OCI-LY3 (cell line): ENCODE measurements around the gene ZEB2.
"Not testable (repeated sequence)": the region's sequence is repeated elsewhere in the genome, so short reads cannot be mapped to it uniquely, and the experiment has no call there.

Source experiments
- H2AFZ ChIP-seq: fragments of 200-600, 300-600 bp; shearing (Covaris generic); 2 replicates; pipeline ENCODE4 v1.6.0; 2014; ENCODE audit warnings: antibody characterized with exemption, low read depth, low read length
- H3K27ac ChIP-seq: fragments of 200-600, 300-600 bp; sonication (generic); 2 replicates; pipeline ENCODE4 v1.5.1; 2014; ENCODE audit warnings: mild to moderate bottlenecking, low read length, moderate library complexity, mixed read lengths
- H3K27me3 ChIP-seq: fragments of 200-600, 300-600 bp; sonication (generic); 2 replicates; pipeline ENCODE4 v1.6.1; 2014; ENCODE audit warnings: low read depth, low read length, mixed read lengths
- H3K36me3 ChIP-seq: fragments of 200-600, 300-600 bp; sonication (generic); replicated peaks from 2 replicates; pipeline ENCODE3; 2014; ENCODE audit warnings: low read depth, low read length, mixed read lengths
- H3K4me1 ChIP-seq: fragments of 300-600, 200-600 bp; sonication (generic); 2 replicates; pipeline ENCODE4 v1.6.1; 2014; ENCODE audit warnings: low read length, mixed read lengths
- H3K4me2 ChIP-seq: fragments of 200-600, 300-600 bp; sonication (generic); 2 replicates; pipeline ENCODE4 v1.6.1; 2014; ENCODE audit warnings: low read length, mixed read lengths
- H3K4me3 ChIP-seq: fragments of 300-600, 200-600 bp; sonication (generic); 2 replicates; pipeline ENCODE4 v1.5.1; 2014; ENCODE audit warnings: antibody characterized with exemption, mild to moderate bottlenecking, low read length, moderate library complexity
- H3K79me2 ChIP-seq: fragments of 300-600, 200-600 bp; shearing (Covaris generic); 2 replicates; pipeline ENCODE4 v1.6.1; 2014; ENCODE audit warnings: mild to moderate bottlenecking, low read length, mixed read lengths
- H3K9ac ChIP-seq: fragments of 300-600, 200-600 bp; shearing (Covaris generic); 2 replicates; pipeline ENCODE4 v1.6.0; 2014; ENCODE audit warnings: mild to moderate bottlenecking, low read length, moderate library complexity
- H3K9me3 ChIP-seq: fragments of 200-600, 300-600 bp; shearing (Covaris generic); 2 replicates; pipeline ENCODE4 v1.6.1; 2014; ENCODE audit warnings: low read length, mixed read lengths; ENCODE audit not compliant: insufficient read depth
- H4K20me1 ChIP-seq: fragments of 200-600, 300-600 bp; sonication (generic); 2 replicates; pipeline ENCODE4 v1.6.1; 2016; ENCODE audit warnings: low read length, mixed read lengths; ENCODE audit not compliant: insufficient read depth
- EZH2phosphoT487 ChIP-seq: fragments of 200-600 bp; shearing (Covaris generic); IDR thresholded peaks from 2 replicates; pipeline ENCODE4 v1.6.1; 2018; ENCODE audit warnings: antibody characterized with exemption, mixed run types, low read depth
- TF ChIP-seq, protein P1 (sequence below): fragments of 200-600, 300-600 bp; sonication (generic); IDR thresholded peaks from 2 replicates; pipeline ENCODE4 v1.5.1; 2014; ENCODE audit warnings: antibody characterized with exemption, low read length, low read depth

Gene ZEB2

GRCh38 chr2:144366825-144367429, 153.0 kb downstream of the ZEB2 start:
- Histone ChIP-seq H3K27me3 (no peaks in the 10 kb centered on the region), H3K79me2 (no peaks in the 10 kb centered on the region), H3K4me1 (peaks cover 7% of the 10 kb centered on the region), H3K4me3 (no peak overlapping the region), H3K9me3 (no peaks in the 10 kb centered on the region), H3K4me2 (no peak overlapping the region), H3K36me3 (no peaks in the 10 kb centered on the region), H3K9ac (no peak overlapping the region), H2AFZ (no peak overlapping the region), H3K27ac (no peak overlapping the region), H4K20me1 (no peaks in the 10 kb centered on the region)
- no peak for TF ChIP-seq EZH2phosphoT487

DNA sequence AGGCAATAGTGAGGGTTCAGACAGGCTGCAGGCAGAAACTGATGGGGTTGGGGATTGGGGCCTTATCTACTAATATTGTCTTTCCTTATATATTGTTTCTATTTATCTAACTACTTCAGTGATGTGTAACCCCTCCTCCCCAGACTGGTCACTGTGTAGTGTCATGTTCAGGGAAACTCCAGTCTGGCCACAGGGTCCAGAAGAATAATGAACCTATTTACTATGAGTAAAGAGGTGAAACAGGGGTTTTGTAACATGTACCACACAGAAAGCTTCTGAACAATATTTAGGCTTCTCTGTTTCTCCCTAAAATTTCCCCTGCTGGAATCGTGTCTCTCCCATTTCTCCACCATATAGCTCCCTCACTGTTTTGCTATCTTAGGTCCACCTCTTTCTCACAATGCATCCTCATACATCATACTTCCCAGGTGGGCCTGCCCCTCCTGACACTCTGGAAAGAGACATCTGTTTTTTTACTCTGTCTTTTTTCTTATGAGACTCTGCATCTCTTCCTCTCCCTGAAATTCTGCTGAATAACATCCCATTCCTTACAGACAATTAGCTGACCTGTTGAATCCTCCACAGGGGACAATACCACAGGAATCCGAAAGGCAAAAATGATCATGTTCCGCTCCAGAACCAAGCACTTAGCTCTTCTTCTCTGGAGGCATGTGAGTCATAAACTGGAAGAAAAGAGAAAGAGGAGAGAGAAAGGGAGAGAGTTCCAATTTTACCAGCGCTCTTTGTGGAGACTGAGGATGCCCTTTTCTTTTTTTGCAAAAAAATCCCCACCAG, 154.8 kb downstream of the ZEB2 start:
- Histone ChIP-seq H4K20me1 (no peaks in the 10 kb centered on the region), H3K79me2 (no peaks in the 10 kb centered on the region), H3K4me1 (peaks cover 5% of the 10 kb centered on the region), H3K27ac (no peak overlapping the region), H3K9me3 (no peaks in the 10 kb centered on the region), H3K4me2 (no peak overlapping the region), H3K9ac (no peak overlapping the region), H3K4me3 (no peak overlapping the region), H3K36me3 (no peaks in the 10 kb centered on the region), H3K27me3 (no peaks in the 10 kb centered on the region), H2AFZ (no peak overlapping the region)
- TF ChIP-seq EZH2phosphoT487: no peak
- TF ChIP-seq, protein P1, sequence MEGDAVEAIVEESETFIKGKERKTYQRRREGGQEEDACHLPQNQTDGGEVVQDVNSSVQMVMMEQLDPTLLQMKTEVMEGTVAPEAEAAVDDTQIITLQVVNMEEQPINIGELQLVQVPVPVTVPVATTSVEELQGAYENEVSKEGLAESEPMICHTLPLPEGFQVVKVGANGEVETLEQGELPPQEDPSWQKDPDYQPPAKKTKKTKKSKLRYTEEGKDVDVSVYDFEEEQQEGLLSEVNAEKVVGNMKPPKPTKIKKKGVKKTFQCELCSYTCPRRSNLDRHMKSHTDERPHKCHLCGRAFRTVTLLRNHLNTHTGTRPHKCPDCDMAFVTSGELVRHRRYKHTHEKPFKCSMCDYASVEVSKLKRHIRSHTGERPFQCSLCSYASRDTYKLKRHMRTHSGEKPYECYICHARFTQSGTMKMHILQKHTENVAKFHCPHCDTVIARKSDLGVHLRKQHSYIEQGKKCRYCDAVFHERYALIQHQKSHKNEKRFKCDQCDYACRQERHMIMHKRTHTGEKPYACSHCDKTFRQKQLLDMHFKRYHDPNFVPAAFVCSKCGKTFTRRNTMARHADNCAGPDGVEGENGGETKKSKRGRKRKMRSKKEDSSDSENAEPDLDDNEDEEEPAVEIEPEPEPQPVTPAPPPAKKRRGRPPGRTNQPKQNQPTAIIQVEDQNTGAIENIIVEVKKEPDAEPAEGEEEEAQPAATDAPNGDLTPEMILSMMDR: no peak

DNA sequence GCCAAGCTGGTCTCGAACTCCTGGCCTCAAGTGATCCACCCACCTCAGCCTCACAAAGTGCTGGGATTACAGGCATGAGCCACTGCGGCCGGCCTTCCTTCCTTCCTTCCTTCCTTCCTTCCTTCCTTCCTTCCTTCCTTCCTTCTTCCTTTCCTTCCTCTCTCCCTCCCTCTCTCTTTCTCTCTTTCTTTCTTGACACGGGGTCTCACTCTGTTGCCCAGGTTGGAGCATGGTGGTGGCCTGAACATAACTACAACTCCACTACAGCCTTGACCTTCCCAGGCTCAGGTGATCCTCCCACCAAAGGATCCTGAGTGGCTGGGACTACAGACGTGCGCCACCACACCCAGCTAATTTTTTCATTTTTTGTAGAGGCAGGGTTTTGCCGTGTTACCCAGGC, 155.7 kb downstream of the ZEB2 start:
- not testable (repeated sequence) for H3K4me3 ChIP-seq, H3K9ac ChIP-seq, H3K36me3 ChIP-seq, H3K4me2 ChIP-seq, H3K79me2 ChIP-seq, H2AFZ ChIP-seq, H3K9me3 ChIP-seq, H3K27me3 ChIP-seq, H3K27ac ChIP-seq, H4K20me1 ChIP-seq
- peaks cover 14% of the 10 kb centered on the region for H3K4me1 ChIP-seq

DNA sequence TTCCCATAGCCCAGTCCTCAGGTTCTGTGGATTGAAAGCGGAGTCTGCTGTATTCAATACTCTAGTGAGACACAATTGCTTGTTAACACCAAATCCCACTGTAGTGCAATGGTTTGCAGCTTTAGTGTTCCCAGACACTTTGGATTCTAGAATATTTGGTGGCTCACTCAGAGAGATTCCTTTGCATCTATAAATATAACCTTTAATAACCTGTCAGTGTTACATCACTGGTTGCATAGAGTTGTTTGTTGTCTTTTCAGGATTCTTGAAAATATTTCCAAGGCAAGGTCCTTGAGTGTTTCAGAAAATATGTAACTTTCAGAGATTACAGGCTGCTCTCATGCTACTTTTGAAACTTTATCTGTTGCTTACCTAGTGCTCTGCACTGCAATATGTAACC, 157.5 kb downstream of the ZEB2 start:
- Histone ChIP-seq H3K4me3 (no peak overlapping the region), H3K9me3 (no peaks in the 10 kb centered on the region), H3K9ac (no peak overlapping the region), H3K27me3 (no peaks in the 10 kb centered on the region), H4K20me1 (no peaks in the 10 kb centered on the region), H3K79me2 (no peaks in the 10 kb centered on the region), H3K4me2 (no peak overlapping the region), H3K4me1 (peaks cover 32% of the 10 kb centered on the region), H3K27ac (no peak overlapping the region), H2AFZ (no peak overlapping the region), H3K36me3 (no peaks in the 10 kb centered on the region)
- TF ChIP-seq EZH2phosphoT487: no peak
- TF ChIP-seq, protein P1: no peak

DNA sequence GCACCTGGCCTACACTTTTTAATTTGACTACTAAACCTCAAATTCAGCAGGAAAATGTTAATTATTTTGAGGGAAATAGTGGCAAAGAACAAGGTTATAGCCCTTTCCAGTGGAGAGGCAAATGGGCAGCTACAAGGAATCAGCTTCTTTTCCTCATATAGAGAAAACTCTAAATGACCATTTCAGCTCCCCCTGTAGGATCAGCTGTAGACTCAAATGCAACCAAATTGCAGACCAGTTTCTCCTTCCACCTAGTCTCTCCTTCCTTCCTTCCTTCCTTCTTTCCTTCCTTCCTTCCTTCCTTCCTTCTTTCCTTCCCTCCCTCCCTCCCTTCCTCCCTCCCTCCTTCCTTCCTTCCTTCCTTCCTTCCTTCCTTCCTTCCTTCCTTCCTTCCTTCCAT, 158.2 kb downstream of the ZEB2 start:
- Histone ChIP-seq H3K36me3 (no peaks in the 10 kb centered on the region), H2AFZ (no peak overlapping the region), H3K27me3 (no peaks in the 10 kb centered on the region), H4K20me1 (no peaks in the 10 kb centered on the region), H3K4me3 (no peak overlapping the region), H3K9me3 (no peaks in the 10 kb centered on the region), H3K27ac (no peak overlapping the region), H3K79me2 (no peaks in the 10 kb centered on the region), H3K4me1 (peaks cover 38% of the 10 kb centered on the region), H3K4me2 (no peak overlapping the region), H3K9ac (no peak overlapping the region)
- TF ChIP-seq, protein P1: no peak
- TF ChIP-seq EZH2phosphoT487: no peak
